H1 (cell line): Measurements from ENCODE around the gene MBD3.

ENCODE experiments used
- CEBPB ChIP-seq: IDR thresholded peaks from 2 replicates; pipeline ENCODE4 v1.6.1; 2012; ENCODE audit warnings: low read depth, low read length
- EZH2 ChIP-seq: fragments of 200-600 bp; sonication (generic); IDR thresholded peaks from 2 replicates; pipeline ENCODE4 v1.7.1; 2012; ENCODE audit warnings: low read depth, mild to moderate bottlenecking, moderate library complexity, low read length, inconsistent platforms; ENCODE audit not compliant: severe bottlenecking
- GABPA ChIP-seq: IDR thresholded peaks from 2 replicates; pipeline ENCODE4 v1.6.1; 2011; ENCODE audit warnings: mild to moderate bottlenecking, low read length, moderate library complexity, borderline replicate concordance; ENCODE audit not compliant: insufficient read depth
- KDM5A ChIP-seq: fragments of 200-600 bp; IDR thresholded peaks from 2 replicates; pipeline ENCODE4 v1.7.1; 2012; ENCODE audit warnings: mild to moderate bottlenecking, low read length, inconsistent platforms, mixed read lengths
- POLR2A ChIP-seq, 2 experiments: IDR thresholded peaks; 1 replicate in 1 of 2; 2 replicates in 1 of 2; pipeline ENCODE4 v1.6.1; 2011; ENCODE audit warnings: low read depth in 2 of 2, low read length in 2 of 2, mild to moderate bottlenecking in 2 of 2; ENCODE audit errors: control extremely low read depth in 1 of 2
- POLR2AphosphoS5 ChIP-seq: IDR thresholded peaks from 2 replicates; pipeline ENCODE4 v1.6.1; 2011; ENCODE audit warnings: low read depth, low read length
- RBBP5 ChIP-seq: IDR thresholded peaks from 2 replicates; pipeline ENCODE4 v1.7.1; 2012; ENCODE audit warnings: low read depth, mild to moderate bottlenecking, inconsistent platforms, low read length, moderate library complexity, borderline replicate concordance
- SIN3A ChIP-seq, 2 experiments: IDR thresholded peaks in 1 of 2; conservative IDR thresholded peaks in 1 of 2; 2 replicates each; pipeline ENCODE4 v1.6.1; 2011 to 2012; ENCODE audit warnings: low read length in 2 of 2, improper control_type of control experiment in 1 of 2, low read depth in 1 of 2, mild to moderate bottlenecking in 1 of 2
- SUZ12 ChIP-seq: fragments of 200-600 bp; sonication (generic); IDR thresholded peaks from 2 replicates; pipeline ENCODE4 v1.6.1; 2012; ENCODE audit warnings: mild to moderate bottlenecking, inconsistent platforms, low read length, moderate library complexity, mixed read lengths
- TCF12 ChIP-seq: IDR thresholded peaks from 2 replicates; pipeline ENCODE4 v1.6.1; 2011; ENCODE audit warnings: low read depth, mild to moderate bottlenecking, low read length
- TF ChIP-seq, protein P1 (sequence below), 3 experiments: IDR thresholded peaks; 1 replicate in 2 of 3; 2 replicates in 1 of 3; pipeline versions ENCODE4 v1.5.1 to v1.6.1; 2011; ENCODE audit warnings: low read length in 3 of 3, mild to moderate bottlenecking in 3 of 3, inconsistent platforms in 2 of 3, low read depth in 1 of 3, moderate library complexity in 1 of 3; ENCODE audit not compliant: insufficient read depth in 1 of 3; ENCODE audit errors: control extremely low read depth in 1 of 3
- TF ChIP-seq, protein P2 (sequence below): IDR thresholded peaks from 2 replicates; pipeline ENCODE4 v1.6.1; 2012; ENCODE audit warnings: inconsistent platforms
- TF ChIP-seq, protein P3 (sequence below): IDR thresholded peaks from 2 replicates; pipeline ENCODE4 v1.6.1; 2012; ENCODE audit warnings: low read length, inconsistent platforms
- TF ChIP-seq, protein P4 (sequence below): IDR thresholded peaks from 2 replicates; pipeline ENCODE4 v1.6.1; 2012; ENCODE audit warnings: inconsistent platforms

DNA sequence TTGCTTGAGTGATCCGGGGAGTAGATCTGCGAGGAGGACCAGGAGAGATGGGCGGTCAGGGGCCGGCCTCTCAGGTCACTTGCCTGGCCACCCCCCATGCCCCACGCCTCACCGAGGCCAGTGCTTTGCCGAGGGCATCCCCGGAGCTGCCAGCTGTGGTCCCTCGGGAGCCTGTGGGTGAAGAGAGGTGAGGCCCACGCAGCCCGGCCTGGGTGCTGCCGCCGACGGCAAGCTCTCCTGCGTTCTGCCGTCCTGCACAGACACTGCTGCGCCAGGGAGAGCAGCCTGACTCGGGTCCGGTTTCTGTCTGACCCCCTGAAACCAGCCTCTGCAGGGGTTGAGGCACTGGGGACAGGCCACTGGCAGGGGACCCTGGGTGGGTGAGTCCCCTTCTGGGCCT is 28.4 kb upstream of the MBD3 start:
- TF ChIP-seq, protein P1, sequence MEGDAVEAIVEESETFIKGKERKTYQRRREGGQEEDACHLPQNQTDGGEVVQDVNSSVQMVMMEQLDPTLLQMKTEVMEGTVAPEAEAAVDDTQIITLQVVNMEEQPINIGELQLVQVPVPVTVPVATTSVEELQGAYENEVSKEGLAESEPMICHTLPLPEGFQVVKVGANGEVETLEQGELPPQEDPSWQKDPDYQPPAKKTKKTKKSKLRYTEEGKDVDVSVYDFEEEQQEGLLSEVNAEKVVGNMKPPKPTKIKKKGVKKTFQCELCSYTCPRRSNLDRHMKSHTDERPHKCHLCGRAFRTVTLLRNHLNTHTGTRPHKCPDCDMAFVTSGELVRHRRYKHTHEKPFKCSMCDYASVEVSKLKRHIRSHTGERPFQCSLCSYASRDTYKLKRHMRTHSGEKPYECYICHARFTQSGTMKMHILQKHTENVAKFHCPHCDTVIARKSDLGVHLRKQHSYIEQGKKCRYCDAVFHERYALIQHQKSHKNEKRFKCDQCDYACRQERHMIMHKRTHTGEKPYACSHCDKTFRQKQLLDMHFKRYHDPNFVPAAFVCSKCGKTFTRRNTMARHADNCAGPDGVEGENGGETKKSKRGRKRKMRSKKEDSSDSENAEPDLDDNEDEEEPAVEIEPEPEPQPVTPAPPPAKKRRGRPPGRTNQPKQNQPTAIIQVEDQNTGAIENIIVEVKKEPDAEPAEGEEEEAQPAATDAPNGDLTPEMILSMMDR (IDR thresholded peaks at IDR 0.05; ENCODE audit: control extremely low read depth in 1 of 3, insufficient read depth in 1 of 3, low read depth in 1 of 3, low read length in 3 of 3), result no peak
- TF ChIP-seq GABPA (no peak), CEBPB (no peak), RBBP5 (no peak), POLR2A (IDR thresholded peaks at IDR 0.05; ENCODE audit: control extremely low read depth in 1 of 2, low read depth in 2 of 2, low read length in 2 of 2) (no peak), SUZ12 (no peak), EZH2 (no peak), POLR2AphosphoS5 (no peak), SIN3A (conservative IDR thresholded peaks at IDR 0.05 in 1 of 2, IDR thresholded peaks at IDR 0.05 in 1 of 2; ENCODE audit: low read depth in 1 of 2, low read length in 2 of 2) (no peak), KDM5A (no peak), TCF12 (no peak)
- TF ChIP-seq, protein P2, sequence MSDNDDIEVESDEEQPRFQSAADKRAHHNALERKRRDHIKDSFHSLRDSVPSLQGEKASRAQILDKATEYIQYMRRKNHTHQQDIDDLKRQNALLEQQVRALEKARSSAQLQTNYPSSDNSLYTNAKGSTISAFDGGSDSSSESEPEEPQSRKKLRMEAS, result no peak
- TF ChIP-seq, protein P3, sequence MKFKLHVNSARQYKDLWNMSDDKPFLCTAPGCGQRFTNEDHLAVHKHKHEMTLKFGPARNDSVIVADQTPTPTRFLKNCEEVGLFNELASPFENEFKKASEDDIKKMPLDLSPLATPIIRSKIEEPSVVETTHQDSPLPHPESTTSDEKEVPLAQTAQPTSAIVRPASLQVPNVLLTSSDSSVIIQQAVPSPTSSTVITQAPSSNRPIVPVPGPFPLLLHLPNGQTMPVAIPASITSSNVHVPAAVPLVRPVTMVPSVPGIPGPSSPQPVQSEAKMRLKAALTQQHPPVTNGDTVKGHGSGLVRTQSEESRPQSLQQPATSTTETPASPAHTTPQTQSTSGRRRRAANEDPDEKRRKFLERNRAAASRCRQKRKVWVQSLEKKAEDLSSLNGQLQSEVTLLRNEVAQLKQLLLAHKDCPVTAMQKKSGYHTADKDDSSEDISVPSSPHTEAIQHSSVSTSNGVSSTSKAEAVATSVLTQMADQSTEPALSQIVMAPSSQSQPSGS, result no peak
- TF ChIP-seq, protein P4, sequence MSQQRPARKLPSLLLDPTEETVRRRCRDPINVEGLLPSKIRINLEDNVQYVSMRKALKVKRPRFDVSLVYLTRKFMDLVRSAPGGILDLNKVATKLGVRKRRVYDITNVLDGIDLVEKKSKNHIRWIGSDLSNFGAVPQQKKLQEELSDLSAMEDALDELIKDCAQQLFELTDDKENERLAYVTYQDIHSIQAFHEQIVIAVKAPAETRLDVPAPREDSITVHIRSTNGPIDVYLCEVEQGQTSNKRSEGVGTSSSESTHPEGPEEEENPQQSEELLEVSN, result no peak
